HCT116 (cell line): ENCODE data around the gene TTLL10. TPM values are rescaled to one million over a fixed set of nuclear protein-coding genes. Genes with fewer than 3 reads are reported as not detected.

Experiments
- ATAC-seq: fragments of 200-7000 bp; cut with Tn5 transposase; 2 replicates; pipeline ENCODE4 v1.9.1; 2020; ENCODE audit warnings: mild to moderate bottlenecking, moderate library complexity
- BruUV-seq: library from RNA; stranded (reverse); fragments of 400-500 nt; replicated peaks from 2 replicates; lab custom pipeline; 2021; lab: Mats Ljungman, UMichigan
- CTCF ChIA-PET: fragments of 300-600 bp; sonication (Branson Sonifier 250); formaldehyde crosslinking; loops from one replicate; lab custom pipeline; 2021; ENCODE audit warnings: antibody characterized with exemption; lab: Charles Lee
- POLR2A ChIA-PET: fragments of 300-600, 350-600 bp; sonication (Branson Sonifier 250); formaldehyde crosslinking; loops from one replicate; lab custom pipeline; 2021; ENCODE audit warnings: antibody characterized with exemption; lab: Charles Lee
- RAD21 ChIA-PET, 2 experiments: fragments of 300-600 bp; sonication (Branson Sonifier 250); formaldehyde crosslinking; loops; one replicate each; lab custom pipeline; 2023; ENCODE audit warnings: low total read pairs in 2 of 2; ENCODE audit not compliant: uncharacterized antibody in 2 of 2, unreplicated experiment in 2 of 2, low non-redundant PET in 1 of 2; lab: Charles Lee
- DNase-seq: peaks from one replicate; pipeline ENCODE4 v3.0.0-alpha.2; 2010; ENCODE audit warnings: low read depth, low spot score
- H2AFZ ChIP-seq: fragments of 200-600 bp; shearing (Covaris generic), sonication (generic); 2 replicates; pipeline ENCODE4 v1.6.1; 2017; ENCODE audit warnings: low read depth, mixed run types, mixed read lengths, antibody characterized with exemption, low read length; ENCODE audit not compliant: poor library complexity, severe bottlenecking
- H3K27ac ChIP-seq: 2 replicates; pipeline ENCODE4 v1.5.1; 2012; ENCODE audit warnings: low read depth, low read length
- H3K27me3 ChIP-seq: fragments of 200-600 bp; sonication (generic); 2 replicates; pipeline ENCODE4 v1.6.1; 2016; ENCODE audit warnings: mixed run types, low read length, mixed read lengths; ENCODE audit not compliant: insufficient read depth
- H3K36me3 ChIP-seq, 2 experiments: fragments of 200-500 bp in 1 of 2; fragments of 200-600 bp in 1 of 2; sonication (Bioruptor generic) in 1 of 2; sonication (generic) in 1 of 2; 2 replicates each; pipeline versions ENCODE4 v1.5.1 to v1.6.1; 2014 to 2016; ENCODE audit warnings: low read length in 2 of 2, inconsistent platforms in 1 of 2, mixed read lengths in 1 of 2, mixed run types in 1 of 2; ENCODE audit not compliant: insufficient read depth in 2 of 2, control insufficient read depth in 1 of 2
- H3K4me1 ChIP-seq, 2 experiments: fragments of 200-600 bp in 1 of 2; sonication (generic) in 1 of 2; 2 replicates each; pipeline versions ENCODE4 v1.5.1 to v1.6.1; 2012 to 2017; ENCODE audit warnings: low read length in 2 of 2, inconsistent platforms in 1 of 2, mild to moderate bottlenecking in 1 of 2, mixed read lengths in 1 of 2, mixed run types in 1 of 2, moderate library complexity in 1 of 2; ENCODE audit not compliant: insufficient read depth in 2 of 2, control insufficient read depth in 1 of 2
- H3K4me2 ChIP-seq: fragments of 200-600 bp; sonication (generic); 2 replicates; pipeline ENCODE4 v1.6.1; 2017; ENCODE audit warnings: mixed run types, low read length, mixed read lengths
- H3K4me3 ChIP-seq, 2 experiments: fragments of 200-600 bp in 1 of 2; sonication (generic) in 1 of 2; replicated peaks in 1 of 2; 2 replicates each; pipeline ENCODE4 v1.5.1; 2011 to 2016; ENCODE audit warnings: low read length in 2 of 2, control low read depth in 1 of 2, low read depth in 1 of 2, mild to moderate bottlenecking in 1 of 2, mixed read lengths in 1 of 2, mixed run types in 1 of 2
- H3K79me2 ChIP-seq: fragments of 200-600 bp; sonication (generic); 2 replicates; pipeline ENCODE4 v1.6.1; 2017; ENCODE audit warnings: mild to moderate bottlenecking, mixed run types, low read length, moderate library complexity, mixed read lengths; ENCODE audit not compliant: insufficient read depth
- H3K9ac ChIP-seq: fragments of 200-600 bp; sonication (generic); 2 replicates; pipeline ENCODE4 v1.6.1; 2016; ENCODE audit warnings: low read length, mixed read lengths
- H3K9me2 ChIP-seq: fragments of 200-600 bp; sonication (generic), shearing (Covaris generic); 2 replicates; pipeline ENCODE4 v1.6.1; 2017; ENCODE audit warnings: mixed run types, mild to moderate bottlenecking, moderate library complexity; ENCODE audit not compliant: insufficient read depth
- H3K9me3 ChIP-seq, 2 experiments: fragments of 200-500 bp in 1 of 2; fragments of 200-600 bp in 1 of 2; sonication (Bioruptor generic) in 1 of 2; sonication (generic) in 1 of 2; 2 replicates each; pipeline ENCODE4 v1.6.1; 2014 to 2017; ENCODE audit warnings: low read length in 2 of 2, mixed read lengths in 2 of 2, inconsistent platforms in 1 of 2, low read depth in 1 of 2, mild to moderate bottlenecking in 1 of 2, mixed run types in 1 of 2, moderate library complexity in 1 of 2; ENCODE audit not compliant: control insufficient read depth in 1 of 2, insufficient read depth in 1 of 2
- H4K20me1 ChIP-seq: fragments of 200-600 bp; sonication (generic), shearing (Covaris generic); 2 replicates; pipeline ENCODE4 v1.6.1; 2017; ENCODE audit warnings: mixed run types, mild to moderate bottlenecking, moderate library complexity; ENCODE audit not compliant: insufficient read depth
- EGR1 ChIP-seq: IDR thresholded peaks from 2 replicates; pipeline ENCODE4 v1.6.1; 2012; ENCODE audit warnings: low read depth
- EZH2phosphoT487 ChIP-seq: fragments of 200-600 bp; IDR thresholded peaks from 2 replicates; pipeline ENCODE4 v1.6.1; 2018; ENCODE audit warnings: antibody characterized with exemption, borderline replicate concordance
- JUND ChIP-seq: IDR thresholded peaks from 2 replicates; pipeline ENCODE4 v1.6.1; 2012
- MAX ChIP-seq: IDR thresholded peaks from 2 replicates; pipeline ENCODE4 v1.6.1; 2012
- SIN3A ChIP-seq: IDR thresholded peaks from 2 replicates; pipeline ENCODE4 v1.6.1; 2012; ENCODE audit warnings: low read depth
- SP1 ChIP-seq: IDR thresholded peaks from 2 replicates; pipeline ENCODE4 v1.6.1; 2012; ENCODE audit warnings: low read depth
- YY1 ChIP-seq: IDR thresholded peaks from 2 replicates; pipeline ENCODE4 v1.6.1; 2011; ENCODE audit warnings: low read length, low read depth, moderate library complexity, mild to moderate bottlenecking; ENCODE audit not compliant: insufficient replicate concordance; ENCODE audit errors: extremely low read depth
- ZFX ChIP-seq: fragments of 450-650 bp; IDR thresholded peaks from 2 replicates; pipeline ENCODE4 v1.6.1; 2017
- intact Hi-C: fragments of 100-400 bp; cut with micrococcal nuclease; formaldehyde crosslinking; loops from 2 replicates; pipeline ENCODE4 v1.10.0; 2022
- total RNA-seq: library from RNA; stranded (reverse); gene quantifications from one replicate; pipeline ENCODE4 v1.2.1, GENCODE V29; 2021; ENCODE audit not compliant: unreplicated experiment
- TF ChIP-seq, protein P1 (sequence below): IDR thresholded peaks from 2 replicates; pipeline ENCODE4 v1.6.1; 2012; ENCODE audit warnings: low read depth

The TTLL10 gene
- total RNA-seq, 1 experiment from 2014 or later, result 0.10 TPM

DNA sequence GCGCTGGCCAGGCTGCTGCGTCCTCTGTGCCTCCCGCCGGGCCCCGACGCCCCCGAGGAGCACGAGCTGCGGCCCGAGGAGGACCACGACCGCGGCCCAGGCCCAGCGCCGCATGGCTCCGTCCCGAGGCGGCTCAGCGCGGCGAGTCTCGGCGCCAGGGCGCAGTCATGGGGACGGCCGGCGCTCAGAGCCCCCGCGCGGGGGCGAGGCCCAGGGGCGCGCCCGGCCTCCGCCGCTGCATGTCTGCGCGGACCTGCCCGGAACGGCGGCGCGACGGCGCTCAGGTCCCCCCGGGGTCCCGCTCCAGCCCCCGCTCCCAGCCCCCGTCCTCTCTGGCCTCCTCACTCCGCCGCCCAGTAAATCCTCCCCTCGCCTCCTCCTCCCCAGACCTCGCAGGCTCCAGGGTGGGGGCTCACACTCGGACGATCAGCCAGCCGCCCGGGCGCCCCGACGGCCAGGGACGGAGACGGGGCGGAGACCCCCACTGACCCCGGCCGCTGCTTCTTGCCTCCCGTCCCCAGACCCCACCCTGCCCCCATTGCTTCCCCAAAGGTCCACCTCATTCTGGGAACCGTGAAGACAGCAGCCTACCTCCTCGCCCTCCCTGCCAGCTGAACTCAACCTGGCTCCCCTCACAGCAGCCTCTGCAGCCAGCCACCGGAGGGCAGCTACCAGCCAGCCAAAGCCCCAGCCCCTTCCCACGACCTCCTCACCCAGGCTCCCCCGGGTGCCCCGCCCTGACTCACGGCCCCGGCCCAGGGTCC lies 73.1 kb downstream of the TTLL10 start, which contains the start of gene C1QTNF12:
TSS of gene C1QTNF12 (minus strand) at position 146 of the 764 bp plus-strand sequence. CDS start at position 114, 32 bp downstream.
- DNase-seq, result no peak
- ChIA-PET POLR2A (no interaction called here), RAD21 (no interaction called here), CTCF (no interaction called here)
- BruUV-seq, result no TSS peak
- no peak for ATAC-seq
- Histone ChIP-seq H3K9me2 (no peaks in the 10 kb centered on the region), H3K36me3 (no peaks in the 10 kb centered on the region), H3K4me1 (peaks cover 4 to 17% of the 10 kb centered on the region in 2 experiments; a peak in 3 of 4 replicates), H3K27me3 (no peaks in the 10 kb centered on the region), H3K4me3 (no peak within 1 kb of the TSS), H2AFZ (no peak within 1 kb of the TSS), H3K9ac (no peak within 1 kb of the TSS), H3K4me2 (no peak within 1 kb of the TSS), H3K79me2 (no peaks in the 10 kb centered on the region), H4K20me1 (no peaks in the 10 kb centered on the region), H3K9me3 (no peaks in the 10 kb centered on the region), H3K27ac (no peak within 1 kb of the TSS; the same call in 1 of the 2 replicates)
- no peak for TF ChIP-seq SP1
- no peak for TF ChIP-seq ZFX
- no peak for TF ChIP-seq EGR1
- no peak for TF ChIP-seq SIN3A
- intact Hi-C loops, result no loop called here

DNA sequence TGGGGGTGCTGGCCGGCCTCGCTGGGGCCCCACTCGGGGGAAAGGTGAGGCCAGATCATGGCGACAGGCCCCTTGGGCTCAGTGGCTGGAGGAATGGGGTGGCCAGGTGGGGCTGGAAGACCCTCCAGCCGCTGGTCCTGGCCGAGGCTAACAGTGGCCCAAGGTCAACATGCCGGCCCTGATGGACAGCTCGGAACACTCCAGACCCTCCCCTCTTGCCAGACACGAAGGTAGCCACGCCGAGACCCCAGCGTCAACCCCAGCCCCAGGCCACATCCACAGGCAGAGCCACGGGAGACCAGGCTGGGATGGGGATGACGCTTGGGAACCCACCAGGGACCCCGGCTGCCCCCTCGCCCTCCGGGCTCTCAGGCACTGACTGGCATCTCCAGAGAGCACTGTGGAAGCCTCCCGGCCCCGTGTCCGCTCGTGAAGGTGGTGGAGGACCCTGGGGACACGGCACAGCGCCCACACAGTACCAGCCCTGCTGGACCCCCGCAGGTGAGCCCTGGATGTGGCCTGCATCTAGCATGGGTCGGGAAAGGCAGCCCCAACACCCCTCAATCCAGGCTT lies 73.7 kb downstream of the TTLL10 start:
- Histone ChIP-seq H3K9me2 (no peaks in the 10 kb centered on the region), H2AFZ (no peak overlapping the region), H4K20me1 (no peaks in the 10 kb centered on the region), H3K9me3 (no peaks in the 10 kb centered on the region), H3K27ac (no peak overlapping the region; the same call in 1 of the 2 replicates), H3K9ac (no peak overlapping the region), H3K4me2 (no peak overlapping the region), H3K79me2 (no peaks in the 10 kb centered on the region), H3K27me3 (no peaks in the 10 kb centered on the region), H3K4me1 (peaks cover 4 to 17% of the 10 kb centered on the region in 2 experiments; a peak in 3 of 4 replicates), H3K4me3 (no peak overlapping the region), H3K36me3 (no peaks in the 10 kb centered on the region)
- intact Hi-C loops, result no loop called here
- CTCF ChIA-PET, result no interaction called here
- no TSS peak for BruUV-seq
- TF ChIP-seq MAX, result no peak
- TF ChIP-seq SP1, result no peak
- TF ChIP-seq, protein P1, sequence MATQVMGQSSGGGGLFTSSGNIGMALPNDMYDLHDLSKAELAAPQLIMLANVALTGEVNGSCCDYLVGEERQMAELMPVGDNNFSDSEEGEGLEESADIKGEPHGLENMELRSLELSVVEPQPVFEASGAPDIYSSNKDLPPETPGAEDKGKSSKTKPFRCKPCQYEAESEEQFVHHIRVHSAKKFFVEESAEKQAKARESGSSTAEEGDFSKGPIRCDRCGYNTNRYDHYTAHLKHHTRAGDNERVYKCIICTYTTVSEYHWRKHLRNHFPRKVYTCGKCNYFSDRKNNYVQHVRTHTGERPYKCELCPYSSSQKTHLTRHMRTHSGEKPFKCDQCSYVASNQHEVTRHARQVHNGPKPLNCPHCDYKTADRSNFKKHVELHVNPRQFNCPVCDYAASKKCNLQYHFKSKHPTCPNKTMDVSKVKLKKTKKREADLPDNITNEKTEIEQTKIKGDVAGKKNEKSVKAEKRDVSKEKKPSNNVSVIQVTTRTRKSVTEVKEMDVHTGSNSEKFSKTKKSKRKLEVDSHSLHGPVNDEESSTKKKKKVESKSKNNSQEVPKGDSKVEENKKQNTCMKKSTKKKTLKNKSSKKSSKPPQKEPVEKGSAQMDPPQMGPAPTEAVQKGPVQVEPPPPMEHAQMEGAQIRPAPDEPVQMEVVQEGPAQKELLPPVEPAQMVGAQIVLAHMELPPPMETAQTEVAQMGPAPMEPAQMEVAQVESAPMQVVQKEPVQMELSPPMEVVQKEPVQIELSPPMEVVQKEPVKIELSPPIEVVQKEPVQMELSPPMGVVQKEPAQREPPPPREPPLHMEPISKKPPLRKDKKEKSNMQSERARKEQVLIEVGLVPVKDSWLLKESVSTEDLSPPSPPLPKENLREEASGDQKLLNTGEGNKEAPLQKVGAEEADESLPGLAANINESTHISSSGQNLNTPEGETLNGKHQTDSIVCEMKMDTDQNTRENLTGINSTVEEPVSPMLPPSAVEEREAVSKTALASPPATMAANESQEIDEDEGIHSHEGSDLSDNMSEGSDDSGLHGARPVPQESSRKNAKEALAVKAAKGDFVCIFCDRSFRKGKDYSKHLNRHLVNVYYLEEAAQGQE, result no peak
- no peak for TF ChIP-seq JUND
- TF ChIP-seq YY1, result no peak
- TF ChIP-seq EZH2phosphoT487, result no peak
- RAD21 ChIA-PET, result no interaction called here
- ATAC-seq (no peak), DNase-seq (no peak)
- POLR2A ChIA-PET, result interaction anchor here (0.8 kb wide), 1 partner anchor 25 kb away, joined by 3 read pairs; no protein-coding TSS in a partner anchor
